Measurements from ENCODE around the gene ZNF521.

ZNF521 gene

GRCh38 chr18:25251068-25251467 is 100.9 kb downstream of the ZNF521 start:
- no peak for TF ChIP-seq CTCF (IDR thresholded peaks at IDR 0.05; ENCODE audit: low read depth, low read length)

DNA sequence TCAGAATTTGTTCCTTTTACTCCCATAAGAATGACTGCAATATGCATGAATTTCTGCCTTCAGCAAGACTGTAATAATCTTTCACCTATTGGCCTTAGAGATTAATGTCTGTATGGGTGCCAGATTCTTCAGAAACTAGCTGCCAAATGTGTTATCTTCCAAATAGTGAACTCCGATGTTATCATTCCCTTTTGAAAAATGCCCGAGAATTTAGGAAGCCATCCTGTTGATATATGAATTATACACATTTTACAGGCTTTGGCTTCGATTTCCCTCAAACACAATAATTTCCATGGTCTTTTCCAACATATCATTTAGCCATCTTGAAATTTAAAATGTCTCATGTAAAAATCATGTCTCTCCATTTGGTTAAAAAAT is 101.5 kb downstream of the ZNF521 start:
- TF ChIP-seq CTCF (IDR thresholded peaks at IDR 0.05; ENCODE audit: low read depth, low read length), result no peak
- H3K4me3 ChIP-seq (ENCODE audit: low read depth, low read length), result no peak overlapping the region

More at GRCh38 chr18:25251068-25251467, 100.9 kb downstream of the ZNF521 start:
- H3K4me3 ChIP-seq (ENCODE audit: low read depth, low read length), result no peak overlapping the region

GRCh38 chr18:25248755-25249154 is 103.2 kb downstream of the ZNF521 start:
- TF ChIP-seq CTCF (IDR thresholded peaks at IDR 0.05; ENCODE audit: low read depth, low read length), result no peak
- no peak overlapping the region for H3K4me3 ChIP-seq (ENCODE audit: low read depth, low read length)

DNA sequence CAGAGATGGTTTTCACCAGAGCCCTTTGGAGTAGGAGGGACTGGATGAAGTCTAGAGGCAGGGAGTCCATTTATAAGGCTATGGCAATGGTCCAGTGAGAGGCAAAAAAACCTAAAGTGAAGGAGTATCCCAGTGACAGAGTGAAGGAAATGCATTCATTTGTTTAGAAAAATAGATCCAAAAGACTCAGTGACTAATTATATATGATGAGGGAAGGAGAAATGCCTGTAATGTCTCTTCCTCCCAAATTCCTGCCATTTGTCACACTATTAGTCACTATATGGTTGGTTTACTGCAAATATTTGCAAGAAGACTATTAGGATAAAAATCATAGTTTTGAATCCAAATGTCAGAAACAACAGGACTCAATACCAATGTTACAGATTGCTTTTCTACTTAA is 104.2 kb downstream of the ZNF521 start:
- TF ChIP-seq CTCF (IDR thresholded peaks at IDR 0.05; ENCODE audit: low read depth, low read length), result no peak
- no peak overlapping the region for H3K4me3 ChIP-seq (ENCODE audit: low read depth, low read length)

GRCh38 chr18:25244924-25245698 is 106.9 kb downstream of the ZNF521 start:
- no peak for TF ChIP-seq CTCF (IDR thresholded peaks at IDR 0.05; ENCODE audit: low read depth, low read length)
- no peak overlapping the region for H3K4me3 ChIP-seq (ENCODE audit: low read depth, low read length)

- TF ChIP-seq CTCF (IDR thresholded peaks at IDR 0.05; ENCODE audit: low read depth, low read length), result no peak
- H3K4me3 ChIP-seq (ENCODE audit: low read depth, low read length), result no peak overlapping the region
Measured at GRCh38 chr18:25244170-25244569, 107.8 kb downstream of the ZNF521 start.

DNA sequence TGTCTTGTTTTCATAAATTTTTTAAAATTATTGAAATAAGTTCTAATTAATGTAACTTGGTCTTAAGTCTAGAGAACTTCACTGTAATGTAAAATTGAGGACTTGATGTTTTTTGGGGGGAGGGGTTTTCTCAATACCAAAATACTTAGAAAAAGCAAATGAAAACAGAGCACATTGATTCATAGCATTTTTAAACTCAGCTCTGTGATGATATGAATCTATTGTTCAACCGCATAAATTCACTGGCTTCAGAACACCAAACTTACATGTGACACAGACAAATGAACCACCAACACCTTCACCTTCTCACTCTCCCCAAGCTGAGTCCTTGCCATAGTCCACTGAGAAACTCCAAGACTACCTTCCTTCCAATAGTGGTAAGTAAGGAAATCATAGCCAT is 108.2 kb downstream of the ZNF521 start:
- TF ChIP-seq CTCF (IDR thresholded peaks at IDR 0.05; ENCODE audit: low read depth, low read length), result no peak
- H3K4me3 ChIP-seq (ENCODE audit: low read depth, low read length), result no peak overlapping the region
